ENCODE measurements around the gene VNN1. TPM values are rescaled to one million over a fixed set of nuclear protein-coding genes. Genes with fewer than 3 reads are reported as not detected.
"Not testable (repeated sequence)": the region's sequence is repeated elsewhere in the genome, so short reads cannot be mapped to it uniquely, and the experiment has no call there.

Gene VNN1
- total RNA-seq, 1 donor from 2014 or later, result not detected

- no peaks in the 10 kb centered on the region for H3K9me3 Mint-ChIP-seq
- H3K4me1 Mint-ChIP-seq, result peaks cover 2% of the 10 kb centered on the region
- peaks cover 26% of the 10 kb centered on the region for H3K27me3 Mint-ChIP-seq
- no peak for DNase-seq
- H3K36me3 Mint-ChIP-seq (ENCODE audit: low read depth), result no peaks in the 10 kb centered on the region
- intact Hi-C loops (cut with micrococcal nuclease), result no loop called here
- no peak overlapping the region for H3K4me3 Mint-ChIP-seq
- H3K27ac Mint-ChIP-seq, result no peak overlapping the region
These were observed 70.3 kb downstream of the VNN1 start for GRCh38 chr6:132643547-132643946.

- H3K27me3 Mint-ChIP-seq, result peaks cover 35% of the 10 kb centered on the region
- H3K4me3 Mint-ChIP-seq; H3K27ac Mint-ChIP-seq; H3K9me3 Mint-ChIP-seq; H3K4me1 Mint-ChIP-seq; H3K36me3 Mint-ChIP-seq (ENCODE audit: low read depth); DNase-seq; intact Hi-C loops (cut with micrococcal nuclease): not testable (repeated sequence)
These were observed 76.7 kb downstream of the VNN1 start for GRCh38 chr6:132637135-132637534.

GRCh38 chr6:132635906-132636305 lies 77.9 kb downstream of the VNN1 start:
- H3K27ac Mint-ChIP-seq; DNase-seq; H3K9me3 Mint-ChIP-seq; intact Hi-C loops (cut with micrococcal nuclease); H3K4me1 Mint-ChIP-seq; H3K4me3 Mint-ChIP-seq; H3K36me3 Mint-ChIP-seq (ENCODE audit: low read depth): not testable (repeated sequence)
- peaks cover 35% of the 10 kb centered on the region for H3K27me3 Mint-ChIP-seq

- H3K27me3 Mint-ChIP-seq, result peaks cover 32% of the 10 kb centered on the region
- H3K36me3 Mint-ChIP-seq (ENCODE audit: low read depth); H3K27ac Mint-ChIP-seq; DNase-seq; H3K4me3 Mint-ChIP-seq; H3K4me1 Mint-ChIP-seq; intact Hi-C loops (cut with micrococcal nuclease); H3K9me3 Mint-ChIP-seq: not testable (repeated sequence)
These were observed 78.6 kb downstream of the VNN1 start for GRCh38 chr6:132635288-132635687.

GRCh38 chr6:132634796-132635195 lies 79.1 kb downstream of the VNN1 start:
- intact Hi-C loops (cut with micrococcal nuclease), result no loop called here
- Mint-ChIP-seq H3K4me1 (no peaks in the 10 kb centered on the region), H3K36me3 (ENCODE audit: low read depth) (no peaks in the 10 kb centered on the region), H3K4me3 (no peak overlapping the region), H3K27me3 (peaks cover 32% of the 10 kb centered on the region), H3K27ac (no peak overlapping the region), H3K9me3 (no peaks in the 10 kb centered on the region)
- no peak for DNase-seq

GRCh38 chr6:132633362-132633761 lies 80.5 kb downstream of the VNN1 start:
- no peak for DNase-seq
- Mint-ChIP-seq H3K36me3 (ENCODE audit: low read depth) (no peaks in the 10 kb centered on the region), H3K9me3 (no peaks in the 10 kb centered on the region), H3K4me3 (no peak overlapping the region), H3K4me1 (no peaks in the 10 kb centered on the region), H3K27ac (no peak overlapping the region), H3K27me3 (peaks cover 35% of the 10 kb centered on the region)
- intact Hi-C loops (cut with micrococcal nuclease), result no loop called here

Other genes starting within 250 kb of the VNN1 start
- gene STX7, start 200.9 kb downstream of the VNN1 start, total RNA-seq, result 16.3 and 21.1 TPM in 2 replicates
- not detected in 2 replicates for gene TAAR9, start 175.8 kb downstream of the VNN1 start, total RNA-seq
- not detected in 2 replicates for gene TAAR8, start 161.4 kb downstream of the VNN1 start, total RNA-seq
- not detected in 2 replicates for gene TAAR6, start 143.7 kb downstream of the VNN1 start, total RNA-seq
- not detected in 2 replicates for gene TAAR5, start 124.3 kb downstream of the VNN1 start, total RNA-seq
- gene TAAR2, start 89.8 kb downstream of the VNN1 start, total RNA-seq, result not detected in 2 replicates
- gene TAAR1, start 54.9 kb downstream of the VNN1 start, total RNA-seq, result not detected in 2 replicates
- gene VNN2, start 43.8 kb upstream of the VNN1 start, total RNA-seq, result 3.3 and 3.5 TPM in 2 replicates
- gene SLC18B1, start 84.6 kb upstream of the VNN1 start, total RNA-seq, result 3.3 and 3.8 TPM in 2 replicates
- 1,119 and 1,135 TPM in 2 replicates for gene RPS12, start 100.5 kb upstream of the VNN1 start, total RNA-seq

Data from activated CD4-positive, alpha-beta T cell treated with anti-CD3 and anti-CD28 coated beads, Interleukin-2, amount 10 ng/mL, durations not matched to agents 24 days and 14 days (primary cell).